MCF 10A (cell line): ENCODE results near the gene SAC3D1. TPM values are rescaled to one million over a fixed set of nuclear protein-coding genes. Genes with fewer than 3 reads are reported as not detected.

Experiments used
- BruUV-seq: library from RNA; stranded (reverse); fragments of 400-500 nt; replicated peaks from 2 replicates; lab custom pipeline; 2021; lab: Mats Ljungman, UMichigan
- CTCF ChIA-PET: fragments of 300-600 bp; sonication (Branson Sonifier 250); formaldehyde crosslinking; extraction: SDS; loops from one replicate; lab custom pipeline; 2021; ENCODE audit warnings: antibody characterized with exemption, inconsistent platforms; lab: Yijun Ruan, JAX
- POLR2A ChIA-PET: fragments of 300-600, 350-650 bp; sonication (Branson Sonifier 250); formaldehyde crosslinking; extraction: SDS; loops from one replicate; lab custom pipeline; 2020; ENCODE audit warnings: antibody characterized with exemption, inconsistent platforms; lab: Yijun Ruan, JAX
- DNase-seq: peaks from one replicate; pipeline ENCODE4 v3.0.0-alpha.2; 2018; ENCODE audit not compliant: unreplicated experiment
- H3K27ac Mint-ChIP-seq: one replicate; pipeline ENCODE4 v1.8.0; 2022; ENCODE audit warnings: mild to moderate bottlenecking, low read depth, mixed read lengths; ENCODE audit not compliant: unreplicated experiment
- H3K27me3 Mint-ChIP-seq: one replicate; pipeline ENCODE4 v1.8.0; 2022; ENCODE audit warnings: mixed read lengths; ENCODE audit not compliant: insufficient read depth, unreplicated experiment
- H3K36me3 Mint-ChIP-seq: one replicate; pipeline ENCODE4 v1.8.0; 2022; ENCODE audit warnings: mild to moderate bottlenecking, moderate library complexity, mixed read lengths; ENCODE audit not compliant: insufficient read depth, unreplicated experiment
- H3K4me1 Mint-ChIP-seq: one replicate; pipeline ENCODE4 v1.8.0; 2022; ENCODE audit warnings: mixed read lengths; ENCODE audit not compliant: insufficient read depth, unreplicated experiment
- H3K4me3 Mint-ChIP-seq: one replicate; pipeline ENCODE4 v1.8.0; 2022; ENCODE audit warnings: mild to moderate bottlenecking, moderate library complexity, mixed read lengths; ENCODE audit not compliant: unreplicated experiment
- H3K9me3 Mint-ChIP-seq: one replicate; pipeline ENCODE4 v1.8.0; 2022; ENCODE audit warnings: mixed read lengths; ENCODE audit not compliant: unreplicated experiment
- CTCF ChIP-seq: fragments of 200-600 bp; IDR thresholded peaks from one replicate; pipeline ENCODE4 v1.8.0; 2022; ENCODE audit warnings: antibody characterized with exemption, mild to moderate bottlenecking; ENCODE audit not compliant: unreplicated experiment
- intact Hi-C: fragments of 100-400 bp; cut with micrococcal nuclease; formaldehyde crosslinking; loops from 2 replicates; pipeline ENCODE4 v1.14.1; 2022
- total RNA-seq: library from RNA; stranded (reverse); gene quantifications from 2 replicates; pipeline ENCODE4 v1.2.3, GENCODE V29; 2022

SAC3D1 gene
- total RNA-seq, 1 experiment from 2014 or later = 14.0 TPM

- Mint-ChIP-seq H3K27me3 (no peaks in the 10 kb centered on the region), H3K4me1 (peaks cover 16% of the 10 kb centered on the region), H3K36me3 (peaks cover 5% of the 10 kb centered on the region), H3K4me3 (peak within 1 kb of the TSS; percentile 83), H3K27ac (peak within 1 kb of the TSS; percentile 63), H3K9me3 (no peaks in the 10 kb centered on the region)
- POLR2A ChIA-PET = interaction anchor here (0.6 to 3.2 kb wide), 20 partner anchors 9 to 442 kb away, joined by 3 to 28 read pairs (median 5); partner anchors contain the start of genes ATG2A, BATF2, FAU and GPHA2
- TF ChIP-seq CTCF = peak; percentile 93
- DNase-seq = peak; percentile 82
- BruUV-seq = no TSS peak
- CTCF ChIA-PET = interaction anchor here (0.5 to 4.8 kb wide), 37 partner anchors 9 to 771 kb away, joined by 3 to 64 read pairs (median 4); partner anchors contain the start of genes BATF2, EHD1, PPP2R5B and SAC3D1
- intact Hi-C loops = loop anchor here (1.0 to 10.0 kb wide), 5 partner anchors 63 to 248 kb away; partner anchors contain the start of genes POLA2 and ZNHIT2
These were observed 26.9 kb upstream of the SAC3D1 start, which contains the start of gene ARL2 for GRCh38 chr11:65013888-65014725. TSS of gene ARL2 (plus strand) at chr11:65014160. CDS start at chr11:65014208, 48 bp downstream.

- Mint-ChIP-seq H3K9me3 (no peaks in the 10 kb centered on the region), H3K27me3 (no peaks in the 10 kb centered on the region), H3K36me3 (peaks cover 6% of the 10 kb centered on the region), H3K27ac (no peak overlapping the region), H3K4me3 (peak overlapping the region; percentile 83), H3K4me1 (peaks cover 16% of the 10 kb centered on the region)
- POLR2A ChIA-PET = interaction anchor here (0.6 to 3.2 kb wide), 18 partner anchors 8 to 876 kb away, joined by 3 to 28 read pairs (median 5); partner anchors contain the start of genes ATG2A, FAU, GPHA2 and MRPL49
- CTCF ChIA-PET = interaction anchor here (0.5 to 4.8 kb wide), 38 partner anchors 10 to 1966 kb away, joined by 3 to 64 read pairs (median 4); partner anchors contain the start of genes BATF2, EHD1, PPP2R5B and SAC3D1
- TF ChIP-seq CTCF = no peak
- DNase-seq = no peak
- intact Hi-C loops = loop anchor here (1.0 to 10.0 kb wide), 5 partner anchors 63 to 248 kb away; partner anchors contain the start of genes POLA2 and ZNHIT2
- BruUV-seq = TSS peak; percentile 52
These were observed 26.2 kb upstream of the SAC3D1 start for GRCh38 chr11:65014726-65015227.

DNA sequence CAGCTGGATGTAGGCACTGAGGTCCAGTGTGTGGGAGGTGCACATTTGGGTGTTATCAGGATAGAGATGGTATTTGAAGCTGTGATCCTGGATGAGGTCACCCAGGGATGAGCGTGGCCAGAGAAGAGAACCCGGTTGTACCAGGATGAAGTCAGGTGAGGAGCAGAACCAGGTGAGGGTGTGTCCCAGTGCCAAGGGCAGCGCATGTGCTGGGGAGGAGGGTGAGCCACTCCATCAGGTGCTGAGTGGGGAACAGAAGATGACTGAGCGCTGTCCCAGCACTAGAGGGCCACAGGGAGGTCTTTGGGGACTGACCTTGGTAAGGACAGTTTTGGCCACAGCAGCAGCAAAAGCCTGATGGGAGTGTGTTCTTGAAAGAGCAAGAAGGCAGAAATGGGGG is 24.3 kb upstream of the SAC3D1 start:
- no peak for TF ChIP-seq CTCF
- CTCF ChIA-PET = interaction anchor here (4.7 kb wide), 1 partner anchor 10 kb away, joined by 64 read pairs; the partner anchor contains the start of gene SNX15
- intact Hi-C loops = loop anchor here (10.0 kb wide), 1 partner anchor 232 kb away; no protein-coding TSS in a partner anchor
- Mint-ChIP-seq H3K27me3 (no peaks in the 10 kb centered on the region), H3K4me3 (no peak overlapping the region), H3K9me3 (no peaks in the 10 kb centered on the region), H3K27ac (no peak overlapping the region), H3K36me3 (peaks cover 6% of the 10 kb centered on the region), H3K4me1 (peaks cover 16% of the 10 kb centered on the region)
- no TSS peak for BruUV-seq
- POLR2A ChIA-PET = interaction anchor here (0.6 to 1.2 kb wide), 2 partner anchors 10 to 116 kb away, joined by 3 to 4 read pairs; no protein-coding TSS in a partner anchor
- no peak for DNase-seq
